H9 (cell line): ENCODE data around the gene KCTD16. TPM values are rescaled to one million over a fixed set of nuclear protein-coding genes. Genes with fewer than 3 reads are reported as not detected.

Source experiments
- DNase-seq: peaks from one replicate; pipeline ENCODE4 v3.0.0-alpha.2; 2017
- H2AFZ ChIP-seq: one replicate; pipeline ENCODE4 v1.6.1; 2013; ENCODE audit warnings: mild to moderate bottlenecking, low read length, control low read depth, moderate library complexity
- H2AK5ac ChIP-seq: 2 replicates; pipeline ENCODE4 v1.6.1; 2013; ENCODE audit warnings: low read length, control low read depth, mixed read lengths; ENCODE audit not compliant: insufficient read length
- H2BK120ac ChIP-seq: one replicate; pipeline ENCODE4 v1.6.1; 2013; ENCODE audit warnings: low read depth, mild to moderate bottlenecking, low read length, control low read depth, inconsistent platforms; ENCODE audit not compliant: poor library complexity, severe bottlenecking
- H2BK12ac ChIP-seq: 2 replicates; pipeline ENCODE4 v1.6.1; 2013; ENCODE audit warnings: low read length, control low read depth, mixed read lengths, low read depth; ENCODE audit not compliant: insufficient read length
- H2BK15ac ChIP-seq: 2 replicates; pipeline ENCODE4 v1.6.1; 2013; ENCODE audit warnings: low read depth, low read length, control low read depth
- H2BK20ac ChIP-seq: one replicate; pipeline ENCODE4 v1.6.1; 2013; ENCODE audit warnings: low read depth, mild to moderate bottlenecking, low read length, control low read depth, inconsistent platforms; ENCODE audit not compliant: poor library complexity, severe bottlenecking
- H2BK5ac ChIP-seq: 2 replicates; pipeline ENCODE4 v1.6.1; 2013; ENCODE audit warnings: low read length, control low read depth, mixed read lengths; ENCODE audit not compliant: insufficient read length
- H3K14ac ChIP-seq: 2 replicates; pipeline ENCODE4 v1.6.1; 2013; ENCODE audit warnings: low read length, control low read depth; ENCODE audit not compliant: insufficient read depth
- H3K18ac ChIP-seq: 2 replicates; pipeline ENCODE4 v1.6.1; 2013; ENCODE audit warnings: low read depth, mild to moderate bottlenecking, mixed read lengths, low read length, control low read depth; ENCODE audit not compliant: insufficient read length
- H3K23ac ChIP-seq: 2 replicates; pipeline ENCODE4 v1.6.1; 2013; ENCODE audit warnings: low read length, control low read depth, mixed read lengths, low read depth; ENCODE audit not compliant: insufficient read length
- H3K23me2 ChIP-seq: 2 replicates; pipeline ENCODE4 v1.6.1; 2013; ENCODE audit warnings: low read depth, mild to moderate bottlenecking, mixed read lengths, low read length, control low read depth; ENCODE audit not compliant: insufficient read length, poor library complexity, severe bottlenecking
- H3K27ac ChIP-seq: 2 replicates; pipeline ENCODE4 v1.5.1; 2013; ENCODE audit warnings: low read length, control low read depth, mixed read lengths, low read depth; ENCODE audit not compliant: insufficient read length
- H3K27me3 ChIP-seq: 2 replicates; pipeline ENCODE4 v1.6.1; 2013; ENCODE audit warnings: low read length, control low read depth, inconsistent platforms; ENCODE audit not compliant: insufficient read depth
- H3K4ac ChIP-seq: 2 replicates; pipeline ENCODE4 v1.6.1; 2013; ENCODE audit warnings: low read depth, mild to moderate bottlenecking, control low read depth, inconsistent platforms, low read length, moderate library complexity
- H3K4me1 ChIP-seq: 2 replicates; pipeline ENCODE4 v1.6.1; 2013; ENCODE audit warnings: low read length, control low read depth, inconsistent platforms; ENCODE audit not compliant: insufficient read depth
- H3K4me2 ChIP-seq: 2 replicates; pipeline ENCODE4 v1.6.1; 2013; ENCODE audit warnings: low read length, control low read depth, mixed read lengths; ENCODE audit not compliant: insufficient read length, insufficient read depth
- H3K56ac ChIP-seq: 2 replicates; pipeline ENCODE4 v1.6.1; 2013; ENCODE audit warnings: low read depth, mild to moderate bottlenecking, mixed read lengths, low read length, control low read depth; ENCODE audit not compliant: insufficient read length
- H3K79me1 ChIP-seq: 2 replicates; pipeline ENCODE4 v1.6.1; 2013; ENCODE audit warnings: low read depth, mild to moderate bottlenecking, moderate library complexity, low read length, control low read depth, inconsistent platforms; ENCODE audit not compliant: insufficient read depth, poor library complexity, severe bottlenecking
- H3K79me2 ChIP-seq: 2 replicates; pipeline ENCODE4 v1.6.1; 2013; ENCODE audit warnings: low read length, control low read depth, inconsistent platforms; ENCODE audit not compliant: insufficient read depth
- H3K9ac ChIP-seq: 2 replicates; pipeline ENCODE4 v1.6.1; 2013; ENCODE audit warnings: low read length, control low read depth, mixed read lengths; ENCODE audit not compliant: insufficient read length; ENCODE audit errors: extremely low read depth
- H3K9me3 ChIP-seq: one replicate; pipeline ENCODE4 v1.6.1; 2013; ENCODE audit warnings: low read depth, low read length, inconsistent platforms; ENCODE audit not compliant: control insufficient read depth
- H3T11ph ChIP-seq: one replicate; pipeline ENCODE4 v1.6.1; 2013; ENCODE audit warnings: mild to moderate bottlenecking, low read length, control low read depth, inconsistent platforms
- H4K20me1 ChIP-seq: one replicate; pipeline ENCODE4 v1.6.1; 2013; ENCODE audit not compliant: control insufficient read depth, insufficient read length, insufficient read depth
- H4K5ac ChIP-seq: 2 replicates; pipeline ENCODE4 v1.6.1; 2013; ENCODE audit warnings: low read depth, mild to moderate bottlenecking, mixed read lengths, low read length, control low read depth; ENCODE audit not compliant: insufficient read length
- H4K8ac ChIP-seq: replicated peaks from 2 replicates; pipeline ENCODE4 v1.6.1; 2013; ENCODE audit warnings: low read length, control low read depth, mixed read lengths, low read depth; ENCODE audit not compliant: insufficient read length
- H4K91ac ChIP-seq: 2 replicates; pipeline ENCODE4 v1.6.1; 2013; ENCODE audit warnings: low read depth, mild to moderate bottlenecking, moderate library complexity, mixed read lengths, low read length, control low read depth; ENCODE audit not compliant: insufficient read length
- H3K27ac Mint-ChIP-seq, 3 experiments: 2 replicates in 2 of 3; 3 replicates in 1 of 3; pipeline ENCODE4 v1.8.0; 2020 to 2021; ENCODE audit warnings: mixed read lengths in 3 of 3, mild to moderate bottlenecking in 1 of 3, moderate library complexity in 1 of 3
- H3K27me3 Mint-ChIP-seq: 2 replicates; pipeline ENCODE4 v1.8.0; 2021; ENCODE audit warnings: low read depth, mild to moderate bottlenecking, moderate library complexity, mixed read lengths
- H3K36me3 Mint-ChIP-seq, 3 experiments: 2 replicates in 2 of 3; 3 replicates in 1 of 3; pipeline ENCODE4 v1.8.0; 2020 to 2021; ENCODE audit warnings: low read depth in 3 of 3, mixed read lengths in 3 of 3; ENCODE audit not compliant: insufficient read depth in 1 of 3
- H3K4me1 Mint-ChIP-seq, 2 experiments: 2 replicates each; pipeline ENCODE4 v1.8.0; 2020; ENCODE audit warnings: mixed read lengths in 2 of 2
- H3K4me3 Mint-ChIP-seq, 2 experiments: 2 replicates in 1 of 2; 3 replicates in 1 of 2; pipeline ENCODE4 v1.8.0; 2020 to 2021; ENCODE audit warnings: mild to moderate bottlenecking in 2 of 2, mixed read lengths in 2 of 2, moderate library complexity in 1 of 2
- H3K9me3 Mint-ChIP-seq, 2 experiments: 2 replicates in 1 of 2; 3 replicates in 1 of 2; pipeline ENCODE4 v1.8.0; 2020; ENCODE audit warnings: mild to moderate bottlenecking in 2 of 2, mixed read lengths in 2 of 2, moderate library complexity in 1 of 2
- WGBS: extraction: QIAGEN DNeasy Blood & Tissue Kit; methylation state at CpG from one replicate; pipeline ENCODE4 v1.1.7; 2013; ENCODE audit warnings: missing lambda C conversion rate, low lambda C conversion rate, mixed read lengths; ENCODE audit not compliant: insufficient read length; ENCODE audit errors: extremely low coverage; 5-methylcytosine and 5-hydroxymethylcytosine counted together
- total RNA-seq: library from RNA; stranded (reverse); gene quantifications from 2 replicates; pipeline ENCODE4 v1.2.1, GENCODE V29; 2021
- TF ChIP-seq, protein P1 (sequence below): fragments of 200-600 bp; sonication (generic); conservative IDR thresholded peaks from 3 replicates; pipeline ENCODE4 v1.8.0; 2021; ENCODE audit warnings: antibody characterized with exemption, mild to moderate bottlenecking

KCTD16 gene
- total RNA-seq, 1 experiment from 2014 or later, result 0.09 TPM

GRCh38 chr5:144304688-144305087 lies 134.0 kb downstream of the KCTD16 start:
- Mint-ChIP-seq H3K9me3 (no peaks in the 10 kb centered on the region; a peak in 1 of 5 replicates), H3K4me3 (no peak overlapping the region), H3K27ac (no peak overlapping the region), H3K36me3 (no peaks in the 10 kb centered on the region), H3K27me3 (no peaks in the 10 kb centered on the region), H3K4me1 (peaks cover 13 to 18% of the 10 kb centered on the region in 2 experiments)
- H3K23me2 ChIP-seq, result no peaks in the 10 kb centered on the region
- no peak overlapping the region for H3K56ac ChIP-seq
- H3K27me3 ChIP-seq, result no peaks in the 10 kb centered on the region
- no peak overlapping the region for H2BK5ac ChIP-seq
- no peak overlapping the region for H3K4ac ChIP-seq
- no peak overlapping the region for H3T11ph ChIP-seq
- H2BK120ac ChIP-seq, result no peak overlapping the region
- H3K27ac ChIP-seq, result no peak overlapping the region
- H3K4me1 ChIP-seq, result no peaks in the 10 kb centered on the region
- TF ChIP-seq, protein P1, sequence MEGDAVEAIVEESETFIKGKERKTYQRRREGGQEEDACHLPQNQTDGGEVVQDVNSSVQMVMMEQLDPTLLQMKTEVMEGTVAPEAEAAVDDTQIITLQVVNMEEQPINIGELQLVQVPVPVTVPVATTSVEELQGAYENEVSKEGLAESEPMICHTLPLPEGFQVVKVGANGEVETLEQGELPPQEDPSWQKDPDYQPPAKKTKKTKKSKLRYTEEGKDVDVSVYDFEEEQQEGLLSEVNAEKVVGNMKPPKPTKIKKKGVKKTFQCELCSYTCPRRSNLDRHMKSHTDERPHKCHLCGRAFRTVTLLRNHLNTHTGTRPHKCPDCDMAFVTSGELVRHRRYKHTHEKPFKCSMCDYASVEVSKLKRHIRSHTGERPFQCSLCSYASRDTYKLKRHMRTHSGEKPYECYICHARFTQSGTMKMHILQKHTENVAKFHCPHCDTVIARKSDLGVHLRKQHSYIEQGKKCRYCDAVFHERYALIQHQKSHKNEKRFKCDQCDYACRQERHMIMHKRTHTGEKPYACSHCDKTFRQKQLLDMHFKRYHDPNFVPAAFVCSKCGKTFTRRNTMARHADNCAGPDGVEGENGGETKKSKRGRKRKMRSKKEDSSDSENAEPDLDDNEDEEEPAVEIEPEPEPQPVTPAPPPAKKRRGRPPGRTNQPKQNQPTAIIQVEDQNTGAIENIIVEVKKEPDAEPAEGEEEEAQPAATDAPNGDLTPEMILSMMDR, result no peak; the same call in 2 of the 3 replicates
- H4K20me1 ChIP-seq, result no peaks in the 10 kb centered on the region
- no peaks in the 10 kb centered on the region for H3K9me3 ChIP-seq
- H3K79me2 ChIP-seq, result no peaks in the 10 kb centered on the region
- no peak overlapping the region for H3K18ac ChIP-seq
- no peak overlapping the region for H2BK12ac ChIP-seq
- H3K23ac ChIP-seq, result no peak overlapping the region
- H4K8ac ChIP-seq, result no peak overlapping the region
- H2AK5ac ChIP-seq, result no peak overlapping the region
- H3K9ac ChIP-seq, result no peak overlapping the region
- H3K79me1 ChIP-seq, result no peaks in the 10 kb centered on the region
- H4K5ac ChIP-seq, result no peak overlapping the region
- H4K91ac ChIP-seq, result no peak overlapping the region
- H3K4me2 ChIP-seq, result no peak overlapping the region
- no CpG with 5 or more reads among the region's 3 CpGs for WGBS
- no peak overlapping the region for H3K14ac ChIP-seq
- H2BK20ac ChIP-seq, result no peak overlapping the region
- no peak overlapping the region for H2BK15ac ChIP-seq
- no peak for DNase-seq
- H2AFZ ChIP-seq, result no peak overlapping the region
